ENCODE results near the gene YPEL5.

The YPEL5 gene

DNA sequence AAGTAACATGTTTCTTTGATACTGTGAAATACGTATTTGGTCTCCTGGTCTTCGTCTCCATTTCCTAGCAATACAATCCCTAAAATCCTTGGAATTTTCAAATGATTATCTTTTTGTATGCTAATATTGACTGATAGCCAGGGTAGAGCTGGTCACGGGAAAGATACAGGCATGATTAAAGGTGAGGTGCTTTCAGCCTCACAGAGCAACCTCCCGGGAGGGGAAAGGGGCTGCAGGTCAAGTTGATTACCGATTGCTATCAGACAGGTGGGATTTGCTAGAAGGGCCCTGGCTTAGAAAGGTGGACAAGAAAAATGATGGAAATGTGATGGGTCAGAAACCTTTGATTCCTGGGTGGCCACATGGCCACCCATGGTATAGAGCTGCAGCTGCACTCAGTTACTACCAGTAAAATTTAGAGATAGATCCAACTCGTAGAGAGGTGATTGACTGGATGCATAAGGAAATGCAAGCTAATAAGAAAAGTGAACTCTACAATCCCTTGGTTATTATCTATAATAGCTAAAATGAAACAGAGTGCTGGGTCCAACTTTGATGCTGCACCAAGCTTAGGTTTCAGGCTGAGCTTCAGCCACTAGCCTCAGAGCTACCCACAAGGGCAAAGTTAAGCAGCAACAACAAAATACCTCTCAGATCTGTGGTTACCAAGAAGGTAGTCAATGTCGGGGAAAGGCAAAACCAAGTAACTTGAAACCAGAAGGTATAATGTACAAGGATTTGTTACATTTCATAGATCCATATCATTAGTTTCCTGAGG lies 15.3 kb downstream of the YPEL5 start:
- peak overlapping the region; percentile 94 for H3K27ac Mint-ChIP-seq (ENCODE audit: low read depth)
- ATAC-seq (replicated peaks; ENCODE audit: extremely low read depth, poor library complexity, severe bottlenecking) = no peak
- peaks cover 29% of the 10 kb centered on the region for H3K4me1 Mint-ChIP-seq
- DNase-seq (ENCODE audit: low spot score in 2 of 2) = no peak
- no peaks in the 10 kb centered on the region for H3K27me3 Mint-ChIP-seq
- peak overlapping the region; percentile 64 for H3K4me3 Mint-ChIP-seq
- H3K36me3 Mint-ChIP-seq (ENCODE audit: insufficient read depth) = peaks cover 90% of the 10 kb centered on the region
- H3K9me3 Mint-ChIP-seq = no peaks in the 10 kb centered on the region

DNA sequence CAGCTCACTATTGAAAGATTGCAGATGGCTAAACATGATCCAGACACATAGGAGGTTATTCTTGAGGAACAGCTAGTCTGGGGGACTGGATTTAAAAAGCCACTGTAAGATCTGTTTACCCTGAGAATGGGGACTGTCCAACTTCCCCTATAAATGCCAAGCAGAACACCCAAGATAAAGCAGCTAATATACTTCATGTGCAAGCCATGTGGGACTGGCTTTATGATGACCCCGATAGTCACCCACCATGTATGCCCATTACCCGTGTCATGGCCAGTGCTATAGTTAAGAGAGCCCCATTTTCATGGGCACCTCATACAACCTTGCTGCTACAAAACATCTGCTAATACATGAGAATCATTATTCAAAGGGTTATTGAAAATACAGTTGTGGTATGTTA lies 16.0 kb downstream of the YPEL5 start:
- DNase-seq (ENCODE audit: low spot score in 2 of 2) (no peak), ATAC-seq (replicated peaks; ENCODE audit: extremely low read depth, poor library complexity, severe bottlenecking) (peak; percentile 11)
- H3K9me3 Mint-ChIP-seq = no peaks in the 10 kb centered on the region
- peak overlapping the region; percentile 94 for H3K27ac Mint-ChIP-seq (ENCODE audit: low read depth)
- H3K27me3 Mint-ChIP-seq = no peaks in the 10 kb centered on the region
- H3K36me3 Mint-ChIP-seq (ENCODE audit: insufficient read depth) = peaks cover 87% of the 10 kb centered on the region
- peaks cover 23% of the 10 kb centered on the region for H3K4me1 Mint-ChIP-seq
- peak overlapping the region; percentile 64 for H3K4me3 Mint-ChIP-seq

DNA sequence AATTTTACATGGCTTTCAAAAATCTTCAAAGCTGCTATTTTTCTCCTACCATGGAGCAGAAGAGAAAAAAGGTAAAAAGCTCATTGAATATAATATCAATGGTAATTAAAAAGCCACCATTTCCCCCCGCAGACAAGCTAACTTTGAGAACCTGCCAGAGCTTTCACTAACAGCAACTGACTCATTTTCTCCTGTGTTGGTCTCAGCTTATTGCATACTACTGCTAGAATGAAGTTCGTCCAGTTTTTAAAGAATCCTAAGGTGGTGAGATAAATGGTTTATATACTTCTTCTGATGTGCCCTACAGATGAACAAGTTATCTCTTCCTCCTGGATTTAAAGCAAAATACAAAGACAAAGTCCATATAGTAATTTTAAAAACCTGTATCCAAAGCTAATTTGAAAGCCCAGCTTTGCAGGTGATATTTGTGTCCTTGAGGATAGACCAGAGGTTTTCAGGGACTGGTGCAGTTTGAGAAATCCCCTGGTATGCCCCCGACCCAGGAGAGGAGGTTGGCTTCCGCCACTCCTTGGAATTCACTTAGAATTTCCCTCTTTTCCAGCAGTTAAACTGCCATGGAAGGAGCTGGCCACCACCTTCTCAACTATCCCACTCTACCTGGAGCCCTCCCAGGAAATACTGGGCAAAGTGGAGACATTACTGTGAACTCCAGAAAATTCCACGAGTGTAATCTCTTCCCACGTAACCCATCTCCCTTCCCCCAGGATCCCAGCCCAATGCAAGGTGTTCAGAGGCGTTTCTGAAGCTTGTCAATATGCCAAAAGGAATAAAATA lies 17.5 kb downstream of the YPEL5 start:
- ATAC-seq (replicated peaks; ENCODE audit: extremely low read depth, poor library complexity, severe bottlenecking) (no peak), DNase-seq (ENCODE audit: low spot score in 2 of 2) (no peak)
- H3K27me3 Mint-ChIP-seq = no peaks in the 10 kb centered on the region
- H3K4me3 Mint-ChIP-seq = peak overlapping the region; percentile 7
- no peaks in the 10 kb centered on the region for H3K9me3 Mint-ChIP-seq
- peaks cover 12% of the 10 kb centered on the region for H3K4me1 Mint-ChIP-seq
- H3K27ac Mint-ChIP-seq (ENCODE audit: low read depth) = peak overlapping the region; percentile 94
- H3K36me3 Mint-ChIP-seq (ENCODE audit: insufficient read depth) = peaks cover 82% of the 10 kb centered on the region

DNA sequence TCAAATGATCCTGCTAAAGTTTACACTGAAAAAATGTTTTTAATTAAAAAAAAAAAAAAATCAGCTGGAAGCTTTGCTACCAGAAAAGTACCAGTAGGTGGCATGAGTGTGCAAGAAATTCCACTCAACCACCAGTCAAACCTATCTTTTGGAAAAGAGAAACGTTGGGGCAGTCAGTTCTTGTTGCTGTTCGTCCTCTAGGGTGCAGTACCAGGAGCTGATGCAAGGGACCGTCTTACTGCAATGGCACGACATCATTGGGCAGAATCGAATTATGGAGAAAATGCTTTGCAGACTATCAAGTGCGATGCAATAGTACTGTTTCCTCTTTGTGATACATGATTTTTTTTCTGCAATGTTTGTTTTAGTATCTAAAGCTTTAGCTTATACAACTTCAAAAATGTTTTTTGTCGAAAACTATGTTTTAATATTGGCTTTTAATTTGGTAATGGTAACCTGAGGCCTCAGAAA lies 18.3 kb downstream of the YPEL5 start:
- peak in 1 of 2 donors; percentile 67 for DNase-seq (ENCODE audit: low spot score in 2 of 2)
- Mint-ChIP-seq H3K27ac (ENCODE audit: low read depth) (peak overlapping the region; percentile 94), H3K9me3 (no peaks in the 10 kb centered on the region), H3K4me1 (peaks cover 12% of the 10 kb centered on the region), H3K36me3 (ENCODE audit: insufficient read depth) (peaks cover 79% of the 10 kb centered on the region), H3K27me3 (no peaks in the 10 kb centered on the region), H3K4me3 (peak overlapping the region; percentile 7)
- peak; percentile 61 for ATAC-seq (replicated peaks; ENCODE audit: extremely low read depth, poor library complexity, severe bottlenecking)

DNA sequence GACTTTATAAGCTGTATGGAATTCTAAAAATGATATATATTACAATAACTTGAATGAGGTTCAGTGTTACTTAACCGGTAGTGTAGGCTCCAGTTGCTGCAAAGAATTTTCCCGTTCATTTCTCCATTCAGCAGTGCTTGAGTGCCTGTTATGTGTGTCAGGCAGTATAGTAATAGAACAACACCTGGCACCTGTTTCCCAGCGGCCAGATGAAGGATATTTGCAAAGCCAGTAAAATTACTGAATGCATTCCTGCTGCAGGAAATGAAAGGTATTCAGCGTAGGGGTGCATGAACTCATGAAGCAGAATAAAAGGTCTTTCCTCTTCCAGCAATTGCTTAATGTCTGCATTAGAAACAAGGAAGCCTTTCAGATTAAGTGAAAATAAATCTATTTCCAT lies 18.8 kb downstream of the YPEL5 start:
- DNase-seq (ENCODE audit: low spot score in 2 of 2) (no peak), ATAC-seq (replicated peaks; ENCODE audit: extremely low read depth, poor library complexity, severe bottlenecking) (no peak)
- Mint-ChIP-seq H3K27ac (ENCODE audit: low read depth) (peak overlapping the region; percentile 36), H3K9me3 (no peaks in the 10 kb centered on the region), H3K4me1 (peaks cover 7% of the 10 kb centered on the region), H3K36me3 (ENCODE audit: insufficient read depth) (peaks cover 76% of the 10 kb centered on the region), H3K27me3 (no peaks in the 10 kb centered on the region), H3K4me3 (peak overlapping the region; percentile 30)

DNA sequence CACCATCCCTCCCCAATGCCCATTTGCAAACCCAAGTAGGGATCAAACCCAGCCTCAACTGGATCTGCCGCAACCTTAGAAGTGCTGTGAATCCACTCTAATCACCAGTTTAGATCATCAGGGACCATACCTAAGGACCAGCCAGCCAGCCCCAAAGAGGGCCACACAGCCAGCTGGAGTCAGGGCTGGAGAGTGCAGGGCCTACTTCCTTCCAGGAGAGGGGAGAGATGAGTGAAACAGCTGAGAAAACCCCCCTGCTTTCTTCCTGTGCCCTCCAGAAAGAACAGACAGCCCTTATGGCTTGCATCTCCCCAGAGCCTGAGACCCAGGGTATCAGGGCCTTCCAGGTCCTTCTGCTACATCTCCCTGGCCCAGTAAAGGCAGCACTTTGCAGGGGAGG lies 25.8 kb downstream of the YPEL5 start:
- Mint-ChIP-seq H3K27ac (ENCODE audit: low read depth) (no peak overlapping the region), H3K4me1 (no peaks in the 10 kb centered on the region), H3K27me3 (peaks cover 3% of the 10 kb centered on the region), H3K36me3 (ENCODE audit: insufficient read depth) (peaks cover 39% of the 10 kb centered on the region), H3K4me3 (no peak overlapping the region), H3K9me3 (no peaks in the 10 kb centered on the region)
- DNase-seq (ENCODE audit: low spot score in 2 of 2) (no peak), ATAC-seq (replicated peaks; ENCODE audit: extremely low read depth, poor library complexity, severe bottlenecking) (no peak)

DNA sequence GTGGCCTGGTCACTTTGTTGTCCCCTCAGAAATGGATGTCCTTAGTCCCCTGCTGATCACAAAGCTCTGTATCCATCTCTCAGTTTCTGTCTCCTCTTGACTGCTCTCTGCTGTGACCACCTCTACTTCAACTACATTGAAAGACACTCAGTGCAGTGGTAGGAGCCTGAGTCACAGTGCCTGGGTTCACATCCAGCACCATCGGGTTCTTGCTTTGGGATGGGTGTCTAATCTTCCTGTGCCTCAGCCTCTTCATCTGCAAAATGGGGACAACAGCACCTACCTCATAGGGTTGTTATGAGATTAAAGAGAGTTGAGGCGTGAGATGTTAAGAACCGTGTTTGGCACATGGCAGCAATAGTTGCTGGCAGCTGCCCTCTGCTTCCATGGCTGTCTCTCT lies 30.6 kb downstream of the YPEL5 start:
- no peak overlapping the region for H3K4me3 Mint-ChIP-seq
- no peak for ATAC-seq (replicated peaks; ENCODE audit: extremely low read depth, poor library complexity, severe bottlenecking)
- no peak for DNase-seq (ENCODE audit: low spot score in 2 of 2)
- peaks cover 14% of the 10 kb centered on the region for H3K36me3 Mint-ChIP-seq (ENCODE audit: insufficient read depth)
- H3K27me3 Mint-ChIP-seq = peaks cover 26% of the 10 kb centered on the region
- no peaks in the 10 kb centered on the region for H3K4me1 Mint-ChIP-seq
- H3K27ac Mint-ChIP-seq (ENCODE audit: low read depth) = peak overlapping the region; percentile 0
- no peaks in the 10 kb centered on the region for H3K9me3 Mint-ChIP-seq

DNA sequence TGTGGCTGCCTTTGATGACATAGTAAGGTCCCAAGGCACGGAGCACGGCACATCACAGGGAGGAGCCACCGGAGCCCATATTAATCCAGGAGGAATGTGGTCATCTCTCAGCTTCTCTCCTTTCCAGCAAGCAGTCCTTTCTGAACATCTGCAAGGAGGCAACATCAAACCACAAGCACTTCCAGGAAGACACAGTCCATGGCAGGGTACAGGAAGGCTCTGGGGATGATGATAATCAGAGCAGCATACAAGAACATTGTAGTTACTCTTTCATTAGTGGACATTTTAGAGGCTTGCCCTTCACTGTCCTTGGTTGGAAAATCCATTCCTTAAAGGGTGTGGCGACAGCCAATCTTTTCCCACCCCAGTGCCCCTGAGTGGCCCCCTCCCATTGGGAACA lies 31.1 kb downstream of the YPEL5 start:
- no peak overlapping the region for H3K4me3 Mint-ChIP-seq
- H3K27ac Mint-ChIP-seq (ENCODE audit: low read depth) = peak overlapping the region; percentile 0
- no peaks in the 10 kb centered on the region for H3K9me3 Mint-ChIP-seq
- ATAC-seq (replicated peaks; ENCODE audit: extremely low read depth, poor library complexity, severe bottlenecking) = no peak
- H3K4me1 Mint-ChIP-seq = no peaks in the 10 kb centered on the region
- peaks cover 10% of the 10 kb centered on the region for H3K36me3 Mint-ChIP-seq (ENCODE audit: insufficient read depth)
- DNase-seq (ENCODE audit: low spot score in 2 of 2) = no peak
- H3K27me3 Mint-ChIP-seq = peaks cover 26% of the 10 kb centered on the region

DNA sequence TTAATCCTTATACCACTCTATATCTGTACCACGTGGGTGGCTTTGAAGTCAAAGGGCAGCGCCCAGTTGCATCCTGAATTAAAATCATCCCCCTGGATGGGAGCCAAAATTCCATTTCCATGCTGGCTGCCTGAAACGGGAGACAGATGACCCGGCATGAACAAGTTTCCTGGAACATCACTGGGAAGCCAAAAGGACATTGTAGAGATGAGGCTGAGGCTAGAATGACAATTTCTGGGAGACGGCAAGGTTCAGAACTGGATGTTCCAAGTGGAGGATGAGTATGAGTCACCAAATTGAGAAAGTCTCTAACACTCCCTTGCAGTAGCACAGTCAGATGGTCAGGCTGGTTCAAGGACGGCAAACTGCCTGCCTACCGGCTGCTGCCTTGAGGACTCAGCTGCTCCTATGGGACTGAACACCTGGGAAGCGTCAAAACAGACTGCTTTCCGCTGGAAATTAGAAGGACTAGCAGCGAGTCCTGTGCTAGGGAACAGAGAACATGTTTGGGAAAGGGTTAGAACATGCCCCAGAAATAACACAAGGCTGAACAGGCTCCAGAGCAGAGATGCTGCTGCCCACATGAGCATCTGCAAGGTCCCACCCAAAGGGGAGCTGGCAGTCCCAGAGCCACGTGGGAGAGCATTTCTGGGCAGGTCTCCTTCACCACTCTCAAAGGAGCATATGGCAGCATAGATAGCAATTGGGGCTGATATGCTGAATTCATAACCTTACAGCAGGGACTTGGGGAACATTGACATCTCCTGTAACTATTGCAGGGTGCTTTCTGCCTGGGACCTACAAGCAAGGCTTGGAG lies 32.0 kb downstream of the YPEL5 start:
- H3K4me3 Mint-ChIP-seq = no peak overlapping the region
- no peak for DNase-seq (ENCODE audit: low spot score in 2 of 2)
- H3K27ac Mint-ChIP-seq (ENCODE audit: low read depth) = no peak overlapping the region
- peaks cover 12% of the 10 kb centered on the region for H3K36me3 Mint-ChIP-seq (ENCODE audit: insufficient read depth)
- H3K9me3 Mint-ChIP-seq = no peaks in the 10 kb centered on the region
- peaks cover 26% of the 10 kb centered on the region for H3K27me3 Mint-ChIP-seq
- ATAC-seq (replicated peaks; ENCODE audit: extremely low read depth, poor library complexity, severe bottlenecking) = no peak
- no peaks in the 10 kb centered on the region for H3K4me1 Mint-ChIP-seq

DNA sequence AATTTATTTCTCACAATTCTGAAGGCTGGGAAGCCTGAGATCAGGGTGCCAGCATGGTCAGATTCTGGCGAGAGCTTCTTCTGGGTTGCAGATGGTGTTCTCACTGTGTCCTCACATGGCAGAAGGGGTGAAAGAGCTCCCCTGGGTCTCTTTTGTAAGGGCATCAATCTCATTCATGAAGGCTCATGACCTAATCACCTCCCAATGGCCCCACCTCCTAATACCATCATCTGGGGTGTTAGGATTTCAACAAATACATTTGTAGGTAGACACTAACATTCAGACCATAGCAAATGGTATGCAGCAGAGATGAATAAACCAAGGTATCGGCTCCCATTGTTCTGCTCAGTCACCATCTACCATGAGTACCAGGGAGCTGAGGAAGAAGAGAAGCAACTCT lies 32.7 kb downstream of the YPEL5 start:
- Mint-ChIP-seq H3K4me1 (no peaks in the 10 kb centered on the region), H3K4me3 (no peak overlapping the region), H3K27me3 (peaks cover 26% of the 10 kb centered on the region), H3K9me3 (no peaks in the 10 kb centered on the region), H3K36me3 (ENCODE audit: insufficient read depth) (peaks cover 9% of the 10 kb centered on the region), H3K27ac (ENCODE audit: low read depth) (no peak overlapping the region)
- DNase-seq (ENCODE audit: low spot score in 2 of 2) = no peak
- no peak for ATAC-seq (replicated peaks; ENCODE audit: extremely low read depth, poor library complexity, severe bottlenecking)

DNA sequence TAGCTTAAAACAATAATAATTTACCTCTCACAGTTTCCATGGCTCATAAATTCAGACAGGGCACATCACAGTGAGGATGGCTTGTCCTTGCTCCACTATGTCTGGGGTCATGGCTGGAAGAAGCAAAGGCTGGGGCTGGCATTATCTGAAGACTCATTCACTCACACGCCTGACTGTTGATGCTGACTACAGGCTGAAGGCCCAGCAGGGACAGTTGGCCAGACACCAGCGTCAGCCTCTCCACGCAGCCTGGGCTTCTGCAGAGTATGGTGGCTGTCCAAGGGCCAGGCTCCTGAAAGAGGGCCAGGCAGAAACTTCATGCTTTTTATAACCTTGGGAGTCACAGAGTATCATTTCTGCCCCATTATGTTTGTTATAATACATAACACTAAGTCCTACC lies 33.4 kb downstream of the YPEL5 start:
- Mint-ChIP-seq H3K4me1 (no peaks in the 10 kb centered on the region), H3K4me3 (no peak overlapping the region), H3K27me3 (peaks cover 26% of the 10 kb centered on the region), H3K9me3 (no peaks in the 10 kb centered on the region), H3K27ac (ENCODE audit: low read depth) (no peak overlapping the region), H3K36me3 (ENCODE audit: insufficient read depth) (peaks cover 9% of the 10 kb centered on the region)
- DNase-seq (ENCODE audit: low spot score in 2 of 2) (no peak), ATAC-seq (replicated peaks; ENCODE audit: extremely low read depth, poor library complexity, severe bottlenecking) (no peak)

DNA sequence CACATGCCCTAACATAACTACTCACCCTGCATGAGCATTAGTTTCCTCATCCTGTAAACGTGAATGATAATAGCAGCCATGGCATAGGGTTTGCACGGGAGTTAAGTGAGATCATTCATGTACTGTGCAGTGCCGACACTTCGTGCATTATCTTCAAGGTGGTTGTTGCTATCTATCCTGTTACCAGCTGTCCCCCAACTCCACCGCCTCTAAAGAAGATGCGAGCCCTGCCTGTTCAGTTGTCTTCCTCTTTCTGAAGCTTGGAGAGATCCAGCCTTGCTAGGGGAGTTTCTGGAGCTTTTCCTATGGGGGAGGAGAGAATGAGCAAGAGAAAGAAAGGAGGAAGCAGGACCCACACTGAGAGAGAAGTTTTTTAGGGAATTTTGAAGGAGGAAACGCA lies 34.4 kb downstream of the YPEL5 start:
- DNase-seq (ENCODE audit: low spot score in 2 of 2) (no peak), ATAC-seq (replicated peaks; ENCODE audit: extremely low read depth, poor library complexity, severe bottlenecking) (no peak)
- Mint-ChIP-seq H3K9me3 (no peaks in the 10 kb centered on the region), H3K27ac (ENCODE audit: low read depth) (no peak overlapping the region), H3K4me1 (no peaks in the 10 kb centered on the region), H3K4me3 (no peak overlapping the region), H3K27me3 (peaks cover 33% of the 10 kb centered on the region), H3K36me3 (ENCODE audit: insufficient read depth) (peaks cover 7% of the 10 kb centered on the region)
